ENCODE results near the gene CHRNA7.

- TF ChIP-seq SUZ12 (IDR thresholded peaks at IDR 0.05; ENCODE audit: extremely low read depth, insufficient read depth, insufficient read length) (no peak), ZNF274 (IDR thresholded peaks at IDR 0.05; ENCODE audit: low read depth, low read length) (no peak)
Measured at GRCh38 chr15:32113224-32113623, 82.9 kb downstream of the CHRNA7 start.

Data from NT2/D1 (cell line).